Suprapubic skin (tissue), 4 donors: ENCODE measurements around the gene PHKB. TPM values are rescaled to one million over a fixed set of nuclear protein-coding genes. Genes with fewer than 3 reads are reported as not detected.

ENCODE experiments used
- DNase-seq, 2 donors: peaks; one replicate each; pipeline ENCODE4 v3.0.0-alpha.2; 2019; ENCODE audit warnings: low spot score in 2 of 2
- H3K27ac ChIP-seq: fragments of 200-600 bp; sonication (generic); one replicate; pipeline ENCODE4 v1.5.1; 2019
- H3K27me3 ChIP-seq: fragments of 200-600 bp; sonication (generic); one replicate; pipeline ENCODE4 v1.5.1; 2019
- H3K36me3 ChIP-seq: fragments of 200-600 bp; sonication (generic); one replicate; pipeline ENCODE4 v1.5.1; 2019
- H3K4me1 ChIP-seq: fragments of 200-600 bp; sonication (generic); one replicate; pipeline ENCODE4 v1.5.1; 2019
- H3K4me3 ChIP-seq: fragments of 200-600 bp; sonication (generic); one replicate; pipeline ENCODE4 v1.5.1; 2019; ENCODE audit warnings: mild to moderate bottlenecking
- H3K9me3 ChIP-seq: fragments of 200-600 bp; sonication (generic); one replicate; pipeline ENCODE4 v1.5.1; 2019
- CTCF ChIP-seq, 2 donors: fragments of 200-600 bp in 1 of 2; fragments of 450-650 bp in 1 of 2; sonication (generic) in 1 of 2; IDR thresholded peaks; one replicate each; pipeline ENCODE4 v1.5.1; 2016 to 2019; ENCODE audit warnings: antibody characterized with exemption in 2 of 2, mild to moderate bottlenecking in 1 of 2, moderate library complexity in 1 of 2
- EP300 ChIP-seq: sonication (generic); formaldehyde crosslinking; IDR thresholded peaks from one replicate; pipeline ENCODE4 v1.6.1; 2017; ENCODE audit warnings: antibody characterized with exemption
- POLR2A ChIP-seq, 2 donors: fragments of 450-650 bp; IDR thresholded peaks; one replicate each; pipeline ENCODE4 v1.6.1; 2017; ENCODE audit warnings: antibody characterized with exemption in 2 of 2, mild to moderate bottlenecking in 2 of 2, moderate library complexity in 2 of 2
- POLR2AphosphoS5 ChIP-seq, 3 donors: sonication (generic); formaldehyde crosslinking; IDR thresholded peaks; one replicate each; pipeline ENCODE4 v1.6.1; 2017; ENCODE audit warnings: antibody characterized with exemption in 3 of 3
- WGBS: methylation state at CpG from one replicate; pipeline ENCODE4 v1.1.5; 2018; 5-methylcytosine and 5-hydroxymethylcytosine counted together
- total RNA-seq, 4 donors: library from RNA; depleted of rRNA; stranded (reverse); fragments of >200 nt; gene quantifications; one replicate each; pipeline ENCODE4 v1.1.0, GENCODE V29; 2016

Gene PHKB
- total RNA-seq = 10 to 100 TPM; 28.7 to 92.9 (median 43.1) TPM

GRCh38 chr16:47460711-47461597 is at the start of gene PHKB, which contains the start of gene ITFG1:
TSS of gene PHKB (plus strand) at chr16:47461331. CDS start at chr16:47461351, 20 bp downstream.
TSS of gene ITFG1 (minus strand) at chr16:47461063. CDS start at chr16:47461045, 18 bp downstream.
- peak; percentile 94 for DNase-seq
- Histone ChIP-seq H3K27ac (peak within 1 kb of the TSS; percentile 100), H3K36me3 (peaks cover 4% of the 10 kb centered on the region), H3K27me3 (no peaks in the 10 kb centered on the region), H3K9me3 (no peaks in the 10 kb centered on the region), H3K4me3 (peak within 1 kb of the TSS; percentile 95), H3K4me1 (peaks cover 50% of the 10 kb centered on the region)
- no peak for TF ChIP-seq EP300
- TF ChIP-seq POLR2AphosphoS5 (IDR thresholded peaks at IDR 0.05) = peak in 1 of 3 donors; percentile 23
- peak in 1 of 2 donors; percentile 1 for TF ChIP-seq CTCF (IDR thresholded peaks at IDR 0.05)
- peak in 1 of 2 donors; percentile 59 for TF ChIP-seq POLR2A (IDR thresholded peaks at IDR 0.05)
- WGBS = under 1% methylated on average over 30 of the region's 82 CpGs

- Histone ChIP-seq H3K27ac (no peak overlapping the region), H3K4me1 (no peaks in the 10 kb centered on the region), H3K27me3 (no peaks in the 10 kb centered on the region), H3K9me3 (no peaks in the 10 kb centered on the region), H3K4me3 (no peak overlapping the region), H3K36me3 (peaks cover 8% of the 10 kb centered on the region)
- TF ChIP-seq POLR2A (IDR thresholded peaks at IDR 0.05) (no peak), CTCF (IDR thresholded peaks at IDR 0.05) (no peak), POLR2AphosphoS5 (IDR thresholded peaks at IDR 0.05) (no peak), EP300 (no peak)
- DNase-seq = no peak
- 68% methylated on average over 1 of the region's 1 CpG for WGBS
Measured at GRCh38 chr16:47413041-47413440, 48.1 kb upstream of the PHKB start.

- Histone ChIP-seq H3K27ac (no peak overlapping the region), H3K9me3 (no peaks in the 10 kb centered on the region), H3K36me3 (peaks cover 8% of the 10 kb centered on the region), H3K27me3 (no peaks in the 10 kb centered on the region), H3K4me3 (no peak overlapping the region), H3K4me1 (no peaks in the 10 kb centered on the region)
- DNase-seq = no peak
- TF ChIP-seq EP300 (no peak), CTCF (IDR thresholded peaks at IDR 0.05) (no peak), POLR2AphosphoS5 (IDR thresholded peaks at IDR 0.05) (no peak), POLR2A (IDR thresholded peaks at IDR 0.05) (no peak)
- WGBS = 100% methylated on average over 1 of the region's 1 CpG
Measured at GRCh38 chr16:47416869-47417268, 44.3 kb upstream of the PHKB start.

- TF ChIP-seq POLR2A (IDR thresholded peaks at IDR 0.05) = no peak
- H3K27ac ChIP-seq = no peak overlapping the region
- peaks cover 31% of the 10 kb centered on the region for H3K36me3 ChIP-seq
- H3K4me1 ChIP-seq = no peaks in the 10 kb centered on the region
- no peak for DNase-seq
- H3K9me3 ChIP-seq = no peaks in the 10 kb centered on the region
- H3K4me3 ChIP-seq = no peak overlapping the region
- H3K27me3 ChIP-seq = no peaks in the 10 kb centered on the region
- 93% methylated on average over 8 of the region's 13 CpGs for WGBS
Measured at GRCh38 chr16:47424846-47425245, 36.3 kb upstream of the PHKB start.

- WGBS = 98% methylated on average over 1 of the region's 1 CpG
- Histone ChIP-seq H3K4me1 (no peaks in the 10 kb centered on the region), H3K9me3 (no peaks in the 10 kb centered on the region), H3K36me3 (peaks cover 31% of the 10 kb centered on the region), H3K27me3 (no peaks in the 10 kb centered on the region), H3K27ac (no peak overlapping the region), H3K4me3 (no peak overlapping the region)
- TF ChIP-seq EP300 = no peak
- no peak for TF ChIP-seq POLR2A (IDR thresholded peaks at IDR 0.05)
- no peak for TF ChIP-seq CTCF (IDR thresholded peaks at IDR 0.05)
- TF ChIP-seq POLR2AphosphoS5 (IDR thresholded peaks at IDR 0.05) = no peak
- DNase-seq = no peak
Measured at GRCh38 chr16:47426806-47427205, 34.3 kb upstream of the PHKB start.
